HG03108 (cell line): Measurements from ENCODE around the gene LRR1.
"Not testable (repeated sequence)": the region's sequence is repeated elsewhere in the genome, so short reads cannot be mapped to it uniquely, and the experiment has no call there.

ENCODE experiments used
- ATAC-seq: cut with Tn5 transposase; IDR thresholded peaks from one replicate; pipeline ENCODE4 v1.9.1; 2021; ENCODE audit warnings: moderate library complexity; ENCODE audit not compliant: unreplicated experiment

The LRR1 gene

GRCh38 chr14:49623941-49624839, 25.4 kb downstream of the LRR1 start:
- ATAC-seq: no peak

GRCh38 chr14:49633640-49634546, 35.2 kb downstream of the LRR1 start:
- ATAC-seq: peak; percentile 75

- ATAC-seq: peak; percentile 28
Observed at GRCh38 chr14:49634547-49635334, 36.0 kb downstream of the LRR1 start, which contains the start of gene DNAAF2. TSS of gene DNAAF2 (minus strand) at chr14:49635244. CDS start at chr14:49635149, 95 bp downstream.

- ATAC-seq: no peak
Observed at GRCh38 chr14:49636866-49637265, 38.1 kb downstream of the LRR1 start.

GRCh38 chr14:49637534-49638078, 38.9 kb downstream of the LRR1 start:
- no peak for ATAC-seq

GRCh38 chr14:49640540-49641417, 42.0 kb downstream of the LRR1 start:
- no peak for ATAC-seq

- ATAC-seq: no peak
Observed at GRCh38 chr14:49641697-49642129, 43.0 kb downstream of the LRR1 start.

GRCh38 chr14:49642163-49642562, 43.4 kb downstream of the LRR1 start:
- ATAC-seq: no peak

- no peak for ATAC-seq
Observed at GRCh38 chr14:49653508-49653907, 54.8 kb downstream of the LRR1 start.

- no peak for ATAC-seq
Observed at GRCh38 chr14:49654511-49654910, 55.8 kb downstream of the LRR1 start.

- not testable (repeated sequence) for ATAC-seq
Observed at GRCh38 chr14:49657500-49657899, 58.8 kb downstream of the LRR1 start.

GRCh38 chr14:49659526-49660455, 61.1 kb downstream of the LRR1 start:
- ATAC-seq: no peak
